Stimulated activated naive B cell treated with anti-CD40 and anti-IgM and Interleukin-4, amounts not matched to agents 10 μg/mL and 1 μg/mL and 100 μg/mL, for 72 hours (primary cell): ENCODE measurements around the gene MYO1E.
A peak's percentile ranks its signal among the peaks of the same experiment; 100 is the strongest.
"Not testable (repeated sequence)": the region's sequence is repeated elsewhere in the genome, so short reads cannot be mapped to it uniquely, and the experiment has no call there.

Experiments used
- ATAC-seq, 2 donors: fragments of 150-1000 bp; cut with Tn5 transposase; replicated peaks; 2 replicates each; pipeline ENCODE4 v1.10.0; 2021; ENCODE audit warnings: moderate library complexity in 1 of 2
- DNase-seq: peaks from one replicate; pipeline ENCODE4 v3.0.0; 2021
- H3K27ac Mint-ChIP-seq: one replicate; pipeline ENCODE4 v1.8.0; 2022; ENCODE audit warnings: mild to moderate bottlenecking, mixed read lengths
- H3K27me3 Mint-ChIP-seq, 2 donors: one replicate each; pipeline ENCODE4 v1.8.0; 2022; ENCODE audit warnings: mixed read lengths in 2 of 2
- H3K36me3 Mint-ChIP-seq, 2 donors: one replicate each; pipeline ENCODE4 v1.8.0; 2022; ENCODE audit warnings: mixed read lengths in 2 of 2, mild to moderate bottlenecking in 1 of 2
- H3K4me1 Mint-ChIP-seq, 2 donors: one replicate each; pipeline ENCODE4 v1.8.0; 2022; ENCODE audit warnings: mixed read lengths in 2 of 2, mild to moderate bottlenecking in 1 of 2
- H3K4me3 Mint-ChIP-seq, 2 donors: one replicate each; pipeline ENCODE4 v1.8.0; 2022; ENCODE audit warnings: mild to moderate bottlenecking in 2 of 2, mixed read lengths in 2 of 2, moderate library complexity in 1 of 2
- H3K9me3 Mint-ChIP-seq, 2 donors: one replicate each; pipeline ENCODE4 v1.8.0; 2022; ENCODE audit warnings: mixed read lengths in 2 of 2, mild to moderate bottlenecking in 1 of 2

MYO1E gene

DNA sequence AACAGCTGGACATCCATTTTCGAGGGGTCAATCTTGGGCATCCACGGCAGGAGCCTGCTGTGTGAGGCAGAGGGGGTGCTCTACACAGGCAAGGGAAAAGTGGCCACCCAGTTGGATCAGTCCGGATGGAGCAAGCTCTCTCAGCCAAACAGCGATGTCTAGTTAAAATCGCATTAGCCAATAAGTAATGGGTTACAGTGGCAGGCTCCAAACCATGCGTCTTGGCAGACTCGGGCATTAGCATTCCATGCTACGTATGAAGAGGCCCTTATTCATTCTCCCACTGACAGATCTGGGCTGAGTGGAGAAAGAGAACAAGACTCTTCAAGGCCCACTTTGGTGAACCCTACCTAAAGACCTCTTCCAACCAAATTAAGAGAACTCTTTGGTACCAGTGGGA, 218.4 kb downstream of the MYO1E start:
- Mint-ChIP-seq H3K4me1 (no peaks in the 10 kb centered on the region), H3K36me3 (peaks cover 43 to 71% of the 10 kb centered on the region in 2 donors), H3K27ac (no peak overlapping the region)

DNA sequence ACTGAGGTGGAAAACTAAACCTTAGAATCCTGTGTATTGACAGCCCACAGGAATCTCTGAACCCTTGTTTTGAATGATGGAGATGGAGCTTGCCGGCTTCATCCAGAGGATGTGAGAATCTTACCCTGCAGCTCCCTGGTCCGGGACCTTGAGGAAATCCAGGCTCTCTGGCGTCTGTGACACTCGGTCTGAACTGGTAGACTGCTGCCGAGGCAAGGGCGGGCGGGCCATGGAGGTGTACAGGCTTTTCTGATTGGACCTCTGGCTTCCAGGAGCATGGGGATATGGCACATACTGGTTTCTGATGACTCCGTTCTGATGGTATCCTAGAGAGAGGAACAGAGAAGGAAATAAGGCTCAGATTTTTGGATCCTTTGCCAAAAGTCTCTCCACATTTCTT, 219.2 kb downstream of the MYO1E start:
- H3K9me3 Mint-ChIP-seq = no peaks in the 10 kb centered on the region
- H3K36me3 Mint-ChIP-seq = peaks cover 41 to 70% of the 10 kb centered on the region in 2 donors
- no peak overlapping the region for H3K27ac Mint-ChIP-seq
- no peak overlapping the region for H3K4me3 Mint-ChIP-seq
- no peaks in the 10 kb centered on the region for H3K27me3 Mint-ChIP-seq
- ATAC-seq (no peak), DNase-seq (no peak)
- no peaks in the 10 kb centered on the region for H3K4me1 Mint-ChIP-seq

More for the DNA sequence above, 218.4 kb downstream of the MYO1E start:
- ATAC-seq (no peak), DNase-seq (no peak)
- Mint-ChIP-seq H3K4me3 (no peak overlapping the region), H3K27me3 (no peaks in the 10 kb centered on the region), H3K9me3 (no peaks in the 10 kb centered on the region)

DNA sequence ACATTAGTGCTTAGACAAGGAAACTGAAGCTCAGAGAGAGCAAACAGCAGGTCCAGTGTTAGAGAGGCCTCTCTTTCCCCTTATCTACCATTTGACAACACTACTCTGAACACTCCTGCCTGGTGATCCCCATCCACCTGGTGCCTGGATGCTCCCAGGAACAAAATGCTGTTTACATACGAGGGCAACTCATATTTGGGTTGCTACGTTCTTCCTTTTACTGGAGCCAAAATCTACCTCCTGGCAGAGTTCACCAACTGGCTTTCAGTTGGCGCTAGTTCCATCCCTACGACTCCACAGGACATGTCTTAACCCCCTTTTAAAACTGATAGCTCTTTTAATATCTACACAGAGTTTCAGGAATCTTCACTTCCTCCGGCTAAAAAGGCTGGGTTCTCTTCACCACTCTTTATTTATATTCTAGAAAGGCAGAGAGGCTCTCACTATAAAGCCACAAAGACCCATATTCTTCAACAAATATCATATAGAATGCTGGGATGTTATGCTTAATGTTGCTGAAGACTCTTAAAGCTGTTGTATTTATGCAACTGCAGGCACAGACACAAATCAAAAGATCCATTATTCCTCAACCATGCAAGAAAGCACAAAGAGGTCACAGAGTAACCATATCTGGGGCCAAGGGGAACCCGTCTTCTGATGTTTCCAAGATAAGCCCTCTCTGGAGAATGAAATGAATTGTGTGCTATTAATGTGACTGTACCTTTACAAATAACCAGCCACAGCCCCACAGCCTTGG, 219.8 kb downstream of the MYO1E start:
- ATAC-seq (no peak), DNase-seq (no peak)
- H3K27me3 Mint-ChIP-seq = no peaks in the 10 kb centered on the region
- H3K36me3 Mint-ChIP-seq = peaks cover 38 to 68% of the 10 kb centered on the region in 2 donors
- H3K9me3 Mint-ChIP-seq = no peaks in the 10 kb centered on the region
- H3K4me3 Mint-ChIP-seq = no peak overlapping the region
- no peaks in the 10 kb centered on the region for H3K4me1 Mint-ChIP-seq
- H3K27ac Mint-ChIP-seq = no peak overlapping the region

DNA sequence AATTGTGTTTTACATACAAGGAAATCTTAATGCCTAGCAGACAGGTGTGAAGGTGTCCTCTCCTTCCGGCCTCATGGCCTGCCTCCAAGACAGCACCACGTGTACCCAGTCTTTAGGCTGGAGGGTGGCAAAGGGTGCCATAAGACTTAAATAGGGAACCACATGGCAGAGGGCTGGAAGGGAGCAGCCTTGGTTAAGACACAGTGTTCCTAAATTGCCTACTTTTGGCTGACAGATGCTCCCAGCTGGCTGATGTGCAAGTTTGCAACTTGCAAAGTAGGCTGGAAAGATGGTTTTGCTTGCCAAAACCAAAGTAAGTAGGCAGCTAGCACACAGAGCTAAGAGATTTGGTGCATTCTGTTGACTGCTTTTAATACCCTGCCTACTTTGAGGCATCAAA, 222.5 kb downstream of the MYO1E start:
- DNase-seq = no peak
- Mint-ChIP-seq H3K4me3 (no peak overlapping the region), H3K9me3 (no peaks in the 10 kb centered on the region), H3K4me1 (no peaks in the 10 kb centered on the region), H3K27ac (no peak overlapping the region), H3K27me3 (no peaks in the 10 kb centered on the region), H3K36me3 (peaks cover 45 to 62% of the 10 kb centered on the region in 2 donors)
- no peak for ATAC-seq

DNA sequence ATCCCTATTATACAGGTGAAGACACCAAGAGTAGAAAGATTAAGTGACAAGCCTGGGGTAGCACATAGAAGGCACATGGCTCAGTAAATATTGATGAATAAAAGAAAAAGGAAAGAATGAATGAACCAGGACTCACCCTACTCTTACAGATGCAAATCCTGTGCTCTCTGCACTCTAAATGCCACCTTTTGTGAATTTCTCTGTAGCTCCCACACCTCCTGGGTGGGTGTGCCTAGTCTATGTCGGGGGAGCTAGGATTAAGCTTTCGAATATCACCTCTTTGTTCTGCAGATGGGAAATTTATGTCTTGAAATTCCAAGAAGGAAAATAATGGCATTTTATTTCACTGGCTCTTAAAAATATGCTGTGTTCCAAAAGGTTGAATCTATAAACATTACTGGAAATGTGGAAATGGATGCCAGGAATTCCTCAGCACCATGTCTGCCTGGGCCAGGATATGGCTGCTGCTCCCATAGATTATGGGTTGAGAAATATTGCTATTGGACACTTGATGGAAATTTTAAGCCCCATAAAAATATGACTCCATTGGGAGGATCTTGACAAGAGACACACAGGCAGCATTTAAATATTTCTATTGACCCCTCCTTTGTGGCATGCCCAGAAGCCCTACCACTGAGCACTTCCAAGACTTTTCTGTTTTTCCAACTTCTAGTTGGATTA, 224.4 kb downstream of the MYO1E start:
- no peak overlapping the region for H3K4me3 Mint-ChIP-seq
- H3K27ac Mint-ChIP-seq = no peak overlapping the region
- ATAC-seq (no peak), DNase-seq (no peak)
- peaks cover 41 to 56% of the 10 kb centered on the region in 2 donors for H3K36me3 Mint-ChIP-seq
- H3K27me3 Mint-ChIP-seq = no peaks in the 10 kb centered on the region
- H3K9me3 Mint-ChIP-seq = no peaks in the 10 kb centered on the region
- H3K4me1 Mint-ChIP-seq = peaks cover 0 to 2% of the 10 kb centered on the region in 2 donors

DNA sequence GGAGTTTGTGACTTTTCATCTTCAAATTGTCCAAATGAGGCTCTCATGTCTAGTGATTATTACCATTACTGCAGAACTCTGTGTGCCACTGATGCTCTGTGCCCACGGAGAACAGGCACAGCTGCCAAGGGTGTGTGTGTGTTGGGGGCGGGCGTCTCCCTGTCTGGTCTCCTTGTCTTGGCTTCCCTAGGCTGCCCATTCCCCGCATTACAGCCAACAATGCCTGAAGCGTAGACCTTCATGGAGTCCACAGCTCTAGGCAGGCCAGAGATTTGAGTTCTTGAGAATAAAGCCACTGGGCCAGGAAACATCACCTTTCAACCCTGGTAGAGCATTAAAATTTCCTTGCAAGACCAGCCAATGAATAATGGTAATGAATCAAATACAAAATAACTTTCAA, 225.0 kb downstream of the MYO1E start:
- H3K27me3 Mint-ChIP-seq = no peaks in the 10 kb centered on the region
- DNase-seq (no peak), ATAC-seq (no peak)
- peaks cover 1 to 2% of the 10 kb centered on the region in 2 donors for H3K4me1 Mint-ChIP-seq
- H3K9me3 Mint-ChIP-seq = no peaks in the 10 kb centered on the region
- no peak overlapping the region for H3K27ac Mint-ChIP-seq
- H3K36me3 Mint-ChIP-seq = peaks cover 41 to 56% of the 10 kb centered on the region in 2 donors
- H3K4me3 Mint-ChIP-seq = no peak overlapping the region

DNA sequence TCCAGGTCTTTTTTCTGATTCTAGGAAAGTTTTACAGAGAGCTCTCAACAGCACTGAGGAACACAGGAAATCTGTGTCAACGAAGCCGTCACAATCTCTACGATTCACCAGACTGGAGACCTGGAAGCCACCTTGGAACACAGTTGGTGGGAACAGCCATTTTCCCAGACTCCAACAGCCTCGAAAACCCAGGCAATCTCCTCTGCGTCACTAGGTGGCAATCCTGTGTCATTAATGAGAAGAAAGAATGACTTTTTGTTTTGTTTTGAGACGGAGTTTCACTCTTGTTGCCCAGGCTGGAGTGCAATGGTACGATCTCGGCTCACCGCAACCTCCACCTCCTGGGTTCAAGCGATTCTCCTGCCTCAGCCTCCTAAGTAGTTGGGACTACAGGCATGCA, 228.1 kb downstream of the MYO1E start:
- H3K9me3 Mint-ChIP-seq, ATAC-seq, H3K4me3 Mint-ChIP-seq, DNase-seq, H3K27me3 Mint-ChIP-seq: not testable (repeated sequence)
- Mint-ChIP-seq H3K36me3 (peaks cover 40 to 52% of the 10 kb centered on the region in 2 donors), H3K4me1 (peaks cover 14 to 22% of the 10 kb centered on the region in 2 donors), H3K27ac (peak overlapping the region; percentile 47)

DNA sequence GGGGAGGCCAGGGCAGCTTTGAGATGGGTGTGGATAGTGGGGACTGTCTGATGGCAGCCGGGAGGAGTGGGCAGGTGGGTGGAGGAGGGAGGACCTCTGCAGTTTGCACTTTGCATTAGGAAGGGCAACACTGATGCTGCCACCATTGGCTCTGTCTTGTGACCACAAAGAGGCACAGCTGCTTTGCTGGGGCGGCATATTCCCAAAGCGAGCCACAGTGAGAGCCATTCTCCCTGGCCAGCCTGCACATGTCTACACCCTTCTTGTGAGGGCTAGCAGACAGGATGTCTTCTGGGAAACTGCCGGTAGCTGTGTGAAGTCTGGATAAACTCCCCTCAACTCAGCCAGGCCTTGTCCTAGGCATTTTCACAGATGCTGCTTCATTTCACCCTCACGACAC, 229.4 kb downstream of the MYO1E start:
- DNase-seq (no peak), ATAC-seq (no peak)
- Mint-ChIP-seq H3K9me3 (no peaks in the 10 kb centered on the region), H3K36me3 (peaks cover 45 to 54% of the 10 kb centered on the region in 2 donors), H3K27me3 (no peaks in the 10 kb centered on the region), H3K27ac (no peak overlapping the region), H3K4me1 (peaks cover 27 to 35% of the 10 kb centered on the region in 2 donors), H3K4me3 (no peak overlapping the region)

DNA sequence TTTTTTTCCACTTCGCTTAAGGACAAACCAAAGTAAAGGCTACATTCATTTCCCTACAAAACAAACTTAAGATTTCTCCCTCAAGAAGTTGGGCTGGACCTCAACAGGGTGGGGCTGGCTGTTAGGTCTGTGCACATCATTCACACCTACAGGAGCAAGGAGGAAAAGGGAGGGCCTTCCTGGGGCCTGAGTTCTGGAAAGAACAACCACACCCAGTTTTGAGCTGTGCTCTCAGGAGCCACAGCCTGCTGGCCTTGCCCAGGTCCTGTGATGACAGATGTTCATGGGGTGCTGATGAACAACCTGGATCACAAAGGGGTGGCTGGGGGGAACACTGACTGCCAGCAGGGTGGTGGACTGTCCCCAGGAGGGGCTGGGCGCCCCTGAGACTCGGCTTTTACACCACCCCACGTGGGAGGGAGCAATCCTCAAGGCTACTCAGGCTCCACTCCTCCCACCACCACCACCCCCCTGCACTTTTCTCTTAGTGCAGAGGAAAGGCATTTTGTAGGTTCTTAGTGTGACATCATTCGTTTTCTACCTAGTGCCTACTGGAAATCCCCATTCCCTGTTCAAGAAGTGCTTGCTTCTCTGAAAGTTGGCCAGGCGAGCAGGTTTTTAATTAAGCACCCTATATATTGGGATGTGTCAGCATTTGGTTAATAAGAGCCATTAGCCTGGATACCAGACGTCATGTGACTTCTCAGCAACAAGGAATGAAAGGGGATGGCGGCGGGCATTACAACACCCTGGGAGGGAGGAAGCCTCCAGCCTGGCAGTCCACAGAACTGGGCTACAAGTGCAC, 232.0 kb downstream of the MYO1E start:
- Mint-ChIP-seq H3K36me3 (peaks cover 55 to 74% of the 10 kb centered on the region in 2 donors), H3K27ac (peak overlapping the region; percentile 51), H3K4me3 (no peak overlapping the region), H3K4me1 (peaks cover 37 to 48% of the 10 kb centered on the region in 2 donors), H3K9me3 (no peaks in the 10 kb centered on the region), H3K27me3 (no peaks in the 10 kb centered on the region)
- ATAC-seq = peak in 1 of 2 donors; percentile 51
- DNase-seq = no peak

DNA sequence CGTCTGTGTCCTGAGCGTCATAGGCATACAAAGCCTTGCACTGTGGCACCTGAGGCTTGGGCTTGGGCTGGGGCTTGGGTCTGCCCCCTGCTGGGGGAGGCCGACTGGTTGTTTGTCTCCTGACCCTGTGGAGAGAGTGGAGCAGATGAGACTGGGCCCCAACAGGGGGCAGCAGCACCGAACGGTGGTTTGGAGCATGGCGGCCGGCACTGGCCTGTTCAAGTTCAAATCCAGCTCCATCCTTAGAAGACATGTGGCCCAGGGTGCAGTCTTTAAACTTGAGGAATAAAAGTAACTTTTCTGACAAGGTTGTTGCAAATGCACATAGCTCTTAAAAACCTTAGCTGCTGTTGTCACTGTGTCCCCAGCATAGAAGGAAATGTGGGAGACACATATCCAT, 234.4 kb downstream of the MYO1E start:
- peak; percentile 23 for DNase-seq
- H3K36me3 Mint-ChIP-seq = peaks cover 61 to 84% of the 10 kb centered on the region in 2 donors
- no peaks in the 10 kb centered on the region for H3K27me3 Mint-ChIP-seq
- H3K4me1 Mint-ChIP-seq = peaks cover 35 to 48% of the 10 kb centered on the region in 2 donors
- peak overlapping the region in 1 of 2 donors; percentile 49 for H3K4me3 Mint-ChIP-seq
- ATAC-seq = peak; percentile 76 to 85
- H3K27ac Mint-ChIP-seq = no peak overlapping the region
- H3K9me3 Mint-ChIP-seq = no peaks in the 10 kb centered on the region

DNA sequence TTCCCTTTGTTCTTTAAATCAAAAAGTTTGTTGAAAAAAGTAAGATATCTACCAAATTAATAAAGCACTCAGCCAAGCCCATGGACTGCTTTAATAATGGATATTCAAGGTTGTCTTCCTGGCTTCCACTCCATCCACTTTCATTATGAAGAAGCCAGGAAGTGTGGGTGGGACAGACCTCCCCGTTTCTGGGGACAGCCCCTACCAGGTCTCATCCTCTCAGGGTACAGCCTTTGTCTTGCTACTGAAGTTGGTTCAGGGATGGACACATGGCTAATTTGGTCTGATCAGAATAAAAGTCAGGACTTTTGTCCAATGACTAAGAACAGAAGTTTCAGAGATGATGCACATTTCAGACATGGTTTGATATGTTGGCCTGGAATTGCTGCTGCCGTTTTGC, 235.1 kb downstream of the MYO1E start:
- H3K36me3 Mint-ChIP-seq = peaks cover 62 to 84% of the 10 kb centered on the region in 2 donors

DNA sequence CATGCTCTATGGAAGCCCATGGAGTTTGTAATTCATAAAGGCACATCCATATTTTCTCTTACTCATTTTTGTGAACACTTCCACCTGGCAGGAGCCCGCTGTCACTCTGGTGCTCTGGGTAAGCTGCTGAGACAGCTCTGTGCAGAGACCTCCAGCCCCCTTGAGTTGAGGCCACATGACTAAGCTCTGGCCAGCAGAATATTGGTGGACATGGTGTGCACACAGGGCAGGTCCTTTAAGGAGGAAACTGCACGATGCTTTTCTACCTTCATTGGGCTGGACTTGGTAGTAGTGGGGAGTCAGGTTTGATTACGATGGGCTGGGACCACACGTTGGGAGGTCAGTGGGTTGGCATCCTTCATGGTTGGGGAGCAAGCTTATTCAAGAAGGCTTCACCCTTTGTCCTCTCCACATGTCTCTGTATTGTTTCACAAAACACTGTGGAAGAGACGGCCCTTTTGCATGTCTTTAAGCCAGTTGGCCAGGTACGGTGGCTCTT, 238.7 kb downstream of the MYO1E start:
- DNase-seq (no peak), ATAC-seq (no peak)
- Mint-ChIP-seq H3K27me3 (no peaks in the 10 kb centered on the region), H3K4me3 (no peak overlapping the region), H3K4me1 (peaks cover 17 to 26% of the 10 kb centered on the region in 2 donors), H3K36me3 (peaks cover 75 to 96% of the 10 kb centered on the region in 2 donors), H3K9me3 (peaks cover 12 to 14% of the 10 kb centered on the region in 2 donors), H3K27ac (no peak overlapping the region)

More for the DNA sequence above, 235.1 kb downstream of the MYO1E start:
- Mint-ChIP-seq H3K4me3 (peak overlapping the region in 1 of 2 donors; percentile 22), H3K27ac (peak overlapping the region; percentile 73), H3K27me3 (no peaks in the 10 kb centered on the region), H3K9me3 (no peaks in the 10 kb centered on the region), H3K4me1 (peaks cover 34 to 46% of the 10 kb centered on the region in 2 donors)
- DNase-seq (no peak), ATAC-seq (peak; percentile 59 to 62)

DNA sequence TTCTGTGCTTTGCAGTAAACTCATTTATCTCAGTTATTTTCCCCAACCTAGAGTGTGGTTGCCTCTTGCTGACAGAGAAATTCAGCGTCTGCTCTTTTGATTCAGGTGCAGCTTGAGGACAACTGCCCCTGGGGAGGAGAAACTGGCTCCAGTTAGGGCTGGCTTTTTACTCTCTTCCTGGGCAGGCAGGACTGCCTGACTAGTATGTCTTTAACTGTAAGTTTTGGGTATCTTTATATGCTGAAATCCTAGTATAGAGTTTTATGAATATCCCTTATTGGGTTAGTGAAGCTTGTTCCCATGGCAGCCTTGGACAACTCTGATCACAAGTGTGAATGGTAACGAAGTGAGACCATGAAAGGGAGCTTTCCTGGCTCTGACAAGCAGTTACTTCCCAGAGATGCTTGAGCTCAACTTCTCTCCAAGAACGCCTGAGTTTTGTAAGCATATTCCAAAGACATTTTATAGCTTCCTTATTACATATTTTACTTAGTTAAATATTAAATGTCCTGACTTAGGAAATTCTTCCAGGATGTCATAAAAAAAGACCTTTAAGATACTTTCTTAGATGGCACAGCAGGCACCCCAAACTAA, 240.6 kb downstream of the MYO1E start:
- Mint-ChIP-seq H3K4me3 (no peak overlapping the region), H3K9me3 (peaks cover 21 to 25% of the 10 kb centered on the region in 2 donors), H3K27ac (no peak overlapping the region), H3K4me1 (peaks cover 15 to 26% of the 10 kb centered on the region in 2 donors), H3K27me3 (no peaks in the 10 kb centered on the region), H3K36me3 (peaks cover 68 to 93% of the 10 kb centered on the region in 2 donors)
- ATAC-seq = no peak
- no peak for DNase-seq

DNA sequence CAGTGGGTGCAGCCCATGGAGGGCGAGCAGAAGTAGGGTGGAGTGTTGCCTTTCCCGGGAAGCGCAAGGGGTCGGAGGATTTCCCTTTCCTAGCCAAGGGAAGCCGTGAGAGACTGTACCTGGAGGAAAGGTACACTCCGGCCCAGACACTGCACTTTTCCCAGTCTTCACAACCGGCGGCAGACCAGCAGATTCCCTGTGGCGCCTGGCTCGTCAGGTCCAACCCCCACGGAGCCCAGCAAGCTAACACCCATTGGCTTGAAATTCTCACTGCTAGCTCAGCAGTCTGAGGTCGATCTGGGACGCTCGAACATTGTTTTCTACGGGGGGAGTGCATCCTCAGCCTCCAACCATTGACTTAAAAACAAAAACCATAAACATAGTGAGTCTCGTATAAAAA, 241.2 kb downstream of the MYO1E start:
- H3K36me3 Mint-ChIP-seq = peaks cover 64 to 90% of the 10 kb centered on the region in 2 donors
- DNase-seq = no peak
- ATAC-seq = no peak
- H3K9me3 Mint-ChIP-seq = peaks cover 21 to 25% of the 10 kb centered on the region in 2 donors
- H3K4me3 Mint-ChIP-seq = no peak overlapping the region
- no peaks in the 10 kb centered on the region for H3K27me3 Mint-ChIP-seq
- H3K27ac Mint-ChIP-seq = peak overlapping the region; percentile 5
- peaks cover 16 to 26% of the 10 kb centered on the region in 2 donors for H3K4me1 Mint-ChIP-seq
